GM21367 (cell line): ENCODE results near the gene TRIP10.
"Not testable (repeated sequence)": the region's sequence is repeated elsewhere in the genome, so short reads cannot be mapped to it uniquely, and the experiment has no call there.

Source experiments
- ATAC-seq: cut with Tn5 transposase; IDR thresholded peaks from one replicate; pipeline ENCODE4 v1.9.1; 2021; ENCODE audit not compliant: unreplicated experiment

Gene TRIP10

DNA sequence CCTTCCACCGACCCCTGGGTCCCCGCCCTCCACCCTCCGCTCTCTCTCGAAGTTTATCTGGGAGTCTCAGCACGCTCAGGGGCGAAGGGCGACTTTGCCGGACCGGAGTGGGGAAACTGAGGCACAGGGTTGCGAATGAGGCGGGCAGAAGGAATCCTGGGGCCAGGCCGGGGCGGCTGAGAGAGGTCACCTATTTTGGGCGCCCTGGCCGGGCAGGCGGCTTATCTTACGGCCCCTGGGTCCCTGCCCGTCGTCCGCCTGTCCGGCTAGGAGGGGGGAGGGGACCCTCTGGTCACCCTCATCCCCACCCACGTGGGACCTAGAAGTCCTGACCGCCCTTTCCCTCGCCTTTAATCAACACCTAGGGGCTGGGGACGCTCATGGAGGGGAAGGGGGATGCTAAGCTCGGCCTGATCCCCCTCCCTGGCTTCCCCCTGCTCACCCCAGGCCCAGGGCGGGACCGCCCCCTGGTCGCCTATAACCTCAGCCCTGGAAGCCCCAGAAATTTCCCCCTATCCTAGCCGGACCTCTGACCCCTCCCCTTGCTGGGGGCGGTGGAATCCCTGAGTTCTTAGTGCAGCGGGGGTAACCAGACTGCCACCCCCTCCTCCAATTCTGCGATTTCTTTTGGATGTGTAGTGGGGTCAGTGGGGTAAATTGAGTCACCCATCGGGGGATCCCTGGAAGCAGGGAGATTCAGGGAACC is 556 bp downstream of the TRIP10 start:
- no peak for ATAC-seq

DNA sequence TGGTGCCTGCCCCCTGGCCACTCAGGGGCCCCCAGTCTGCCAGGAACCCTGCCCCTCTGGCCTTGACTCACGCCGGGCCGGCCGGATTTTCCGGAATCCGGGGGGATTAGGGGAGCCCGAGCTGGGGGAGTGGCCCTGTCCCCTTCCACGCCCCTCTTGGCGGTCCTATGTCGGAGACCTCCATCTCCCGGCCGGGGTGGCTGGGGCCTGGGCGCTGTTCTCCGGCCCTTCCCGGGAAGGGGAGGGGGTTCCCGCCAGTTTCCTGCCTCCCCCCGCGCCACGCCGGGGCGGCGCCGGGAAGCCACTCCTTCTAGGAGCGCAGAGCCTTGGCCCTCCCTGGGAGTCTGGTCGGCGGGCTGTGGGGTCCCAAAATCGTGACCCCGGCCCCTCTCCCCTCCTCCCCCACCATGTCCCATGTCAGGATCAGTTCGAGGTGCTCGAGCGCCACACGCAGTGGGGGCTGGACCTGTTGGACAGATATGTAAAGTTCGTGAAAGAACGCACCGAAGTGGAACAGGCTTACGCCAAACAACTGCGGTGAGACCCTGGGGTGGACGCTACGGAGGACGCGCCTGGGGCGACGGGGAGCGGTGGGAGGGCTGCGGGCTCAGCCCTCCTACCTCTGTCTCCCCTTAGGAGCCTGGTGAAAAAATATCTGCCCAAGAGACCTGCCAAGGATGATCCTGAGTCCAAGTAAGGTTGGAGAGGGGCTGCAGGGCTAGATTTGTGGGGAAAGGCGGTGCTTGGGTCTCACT is 1.3 kb downstream of the TRIP10 start:
- ATAC-seq = no peak

DNA sequence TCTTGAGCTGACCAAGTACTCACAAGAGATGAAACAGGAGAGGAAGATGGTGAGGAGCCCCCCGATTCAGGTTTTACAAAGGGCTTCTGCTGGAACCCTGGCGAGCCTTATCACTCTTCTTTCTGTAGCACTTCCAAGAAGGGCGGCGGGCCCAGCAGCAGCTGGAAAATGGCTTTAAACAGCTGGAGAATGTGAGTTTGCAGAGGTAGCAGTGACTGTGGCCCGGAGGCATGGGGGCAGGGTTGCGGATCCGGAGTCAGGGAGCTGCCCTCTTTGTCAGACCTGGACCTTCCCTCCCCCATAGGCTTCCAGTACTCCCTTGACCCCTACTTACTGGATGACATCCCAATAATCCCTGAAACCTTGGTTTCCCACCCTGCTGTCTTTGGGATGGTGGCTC is 3.6 kb downstream of the TRIP10 start:
- no peak for ATAC-seq

DNA sequence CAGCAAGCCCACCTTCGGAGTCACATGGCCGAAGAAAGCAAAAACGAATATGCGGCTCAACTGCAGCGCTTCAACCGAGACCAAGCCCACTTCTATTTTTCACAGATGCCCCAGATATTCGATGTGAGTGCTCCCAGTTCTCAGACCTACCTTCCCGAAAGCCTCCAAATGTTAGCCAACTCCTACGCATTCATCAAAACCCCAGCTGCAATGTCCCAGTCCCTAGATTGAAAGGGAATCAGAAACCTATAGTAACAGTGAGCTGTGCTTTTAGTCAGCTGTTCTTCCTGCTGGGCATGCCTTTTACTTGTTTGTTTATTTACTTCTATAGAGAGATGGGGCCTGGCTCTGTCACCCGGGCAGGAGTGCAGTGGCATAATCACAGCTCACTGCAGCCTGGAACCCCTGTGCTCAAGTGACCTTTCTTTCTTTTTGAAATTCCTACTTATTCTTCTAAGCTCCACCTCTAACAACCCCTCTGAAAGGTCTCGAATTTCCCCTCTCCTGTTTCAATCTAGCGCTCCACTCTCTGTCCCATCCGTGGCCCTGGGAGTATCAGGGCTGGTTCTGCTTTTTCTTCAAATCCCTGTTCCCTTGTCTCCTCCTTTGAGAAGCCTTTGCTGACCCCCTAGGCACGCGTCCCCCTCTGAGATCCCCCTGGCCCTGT is 4.4 kb downstream of the TRIP10 start:
- no peak for ATAC-seq

DNA sequence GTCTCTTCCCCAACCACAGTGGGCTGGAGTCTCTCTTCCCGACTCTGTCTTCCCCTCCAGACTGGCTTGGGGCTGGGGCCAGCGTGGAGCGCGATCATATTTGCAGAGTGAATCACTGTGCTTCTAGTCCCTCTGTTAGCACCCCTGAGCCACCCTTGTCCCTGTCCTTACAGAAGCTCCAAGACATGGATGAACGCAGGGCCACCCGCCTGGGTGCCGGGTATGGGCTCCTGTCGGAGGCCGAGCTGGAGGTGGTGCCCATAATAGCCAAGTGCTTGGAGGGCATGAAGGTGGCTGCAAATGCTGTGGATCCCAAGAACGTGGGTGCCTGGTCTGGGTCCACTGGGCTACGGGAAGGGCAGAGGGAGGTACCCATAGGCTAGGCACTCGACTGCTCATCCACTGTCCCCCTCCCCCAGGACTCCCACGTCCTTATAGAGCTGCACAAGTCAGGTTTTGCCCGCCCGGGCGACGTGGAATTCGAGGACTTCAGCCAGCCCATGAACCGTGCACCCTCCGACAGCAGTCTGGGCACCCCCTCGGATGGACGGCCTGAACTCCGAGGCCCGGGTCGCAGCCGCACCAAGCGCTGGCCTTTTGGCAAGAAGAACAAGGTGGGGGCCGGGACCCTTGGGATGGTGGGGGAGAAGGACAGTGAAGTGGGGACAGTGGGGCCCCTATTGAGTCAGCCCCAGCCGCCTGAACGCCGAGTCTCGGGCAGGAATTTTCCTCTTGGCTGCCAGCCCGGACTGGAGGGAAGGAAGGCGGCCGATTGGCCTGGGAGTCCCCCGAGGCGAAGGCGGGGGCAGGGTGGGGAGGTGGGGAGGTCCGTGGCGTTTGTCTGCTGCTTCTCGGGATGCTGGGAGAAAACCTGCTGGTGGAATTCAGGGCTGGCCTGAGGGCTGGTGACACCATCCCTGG is 5.2 kb downstream of the TRIP10 start:
- ATAC-seq = no peak

DNA sequence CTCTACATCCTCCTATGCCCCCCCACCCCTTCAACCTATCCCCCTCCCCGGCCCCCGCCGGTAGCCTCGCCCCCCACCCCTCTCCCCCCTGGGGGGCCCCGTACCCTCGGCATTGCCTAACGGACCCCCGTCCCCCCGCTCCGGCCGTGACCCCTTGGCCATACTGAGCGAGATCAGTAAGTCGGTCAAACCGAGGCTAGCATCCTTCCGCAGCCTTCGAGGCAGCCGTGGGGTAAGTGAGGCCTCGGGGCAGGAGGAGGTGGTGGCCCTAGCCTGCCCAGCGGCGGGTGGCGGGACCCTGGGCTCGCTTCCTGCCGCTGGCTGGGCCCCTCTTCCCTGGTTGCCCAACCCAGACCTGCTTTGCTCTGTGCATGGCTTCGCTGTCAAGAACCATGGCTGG is 6.5 kb downstream of the TRIP10 start:
- no peak for ATAC-seq

DNA sequence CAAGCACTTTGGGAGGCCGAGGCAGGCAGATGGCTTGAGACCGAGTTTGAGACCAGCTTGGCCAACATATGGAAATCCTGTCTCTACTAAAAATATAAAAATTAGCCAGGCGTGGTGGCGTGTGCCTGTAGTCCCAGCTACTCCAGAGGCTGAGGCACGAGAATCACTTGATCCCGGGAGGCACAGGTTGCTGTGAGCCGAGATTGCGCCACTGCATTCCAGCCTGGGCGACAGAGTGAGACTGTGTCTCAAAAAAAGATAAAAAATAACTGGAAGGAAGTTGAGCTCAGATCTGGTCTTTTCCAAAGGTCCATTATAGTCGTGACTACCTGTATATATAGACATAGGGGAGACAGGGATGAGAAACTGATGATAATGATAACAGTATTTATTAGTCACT is 9.1 kb downstream of the TRIP10 start:
- ATAC-seq = not testable (repeated sequence)

DNA sequence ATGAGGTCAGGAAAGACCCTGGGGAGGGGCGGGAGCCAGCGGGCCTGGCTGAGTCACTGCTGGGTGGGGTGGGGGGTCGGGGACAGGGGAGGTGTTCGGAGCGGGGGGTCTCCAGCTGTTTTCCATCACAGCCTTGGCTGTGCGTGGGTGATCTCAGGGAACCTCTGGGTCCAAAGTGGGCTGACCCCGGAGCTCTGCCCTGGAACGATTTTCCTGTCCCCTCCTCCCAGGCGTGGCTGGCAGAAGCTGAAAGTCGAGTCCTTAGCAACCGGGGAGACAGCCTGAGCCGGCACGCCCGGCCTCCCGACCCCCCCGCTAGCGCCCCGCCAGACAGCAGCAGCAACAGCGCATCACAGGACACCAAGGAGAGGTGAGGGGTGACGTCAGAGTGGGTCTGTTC is 10.6 kb downstream of the TRIP10 start:
- ATAC-seq = no peak

DNA sequence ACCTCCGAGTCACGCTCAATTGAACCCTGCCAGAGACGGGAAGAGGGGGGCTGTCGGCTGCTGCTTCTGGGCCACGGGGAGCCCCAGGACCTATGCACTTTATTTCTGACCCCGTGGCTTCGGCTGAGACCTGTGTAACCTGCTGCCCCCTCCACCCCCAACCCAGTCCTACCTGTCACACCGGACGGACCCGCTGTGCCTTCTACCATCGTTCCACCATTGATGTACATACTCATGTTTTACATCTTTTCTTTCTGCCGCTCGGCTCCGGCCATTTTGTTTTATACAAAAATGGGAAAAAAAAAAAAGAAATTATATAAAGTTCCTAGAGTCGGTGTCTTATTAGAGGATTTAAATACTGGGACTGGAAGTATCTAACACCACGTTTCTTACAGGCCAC is 11.7 kb downstream of the TRIP10 start:
- no peak for ATAC-seq

DNA sequence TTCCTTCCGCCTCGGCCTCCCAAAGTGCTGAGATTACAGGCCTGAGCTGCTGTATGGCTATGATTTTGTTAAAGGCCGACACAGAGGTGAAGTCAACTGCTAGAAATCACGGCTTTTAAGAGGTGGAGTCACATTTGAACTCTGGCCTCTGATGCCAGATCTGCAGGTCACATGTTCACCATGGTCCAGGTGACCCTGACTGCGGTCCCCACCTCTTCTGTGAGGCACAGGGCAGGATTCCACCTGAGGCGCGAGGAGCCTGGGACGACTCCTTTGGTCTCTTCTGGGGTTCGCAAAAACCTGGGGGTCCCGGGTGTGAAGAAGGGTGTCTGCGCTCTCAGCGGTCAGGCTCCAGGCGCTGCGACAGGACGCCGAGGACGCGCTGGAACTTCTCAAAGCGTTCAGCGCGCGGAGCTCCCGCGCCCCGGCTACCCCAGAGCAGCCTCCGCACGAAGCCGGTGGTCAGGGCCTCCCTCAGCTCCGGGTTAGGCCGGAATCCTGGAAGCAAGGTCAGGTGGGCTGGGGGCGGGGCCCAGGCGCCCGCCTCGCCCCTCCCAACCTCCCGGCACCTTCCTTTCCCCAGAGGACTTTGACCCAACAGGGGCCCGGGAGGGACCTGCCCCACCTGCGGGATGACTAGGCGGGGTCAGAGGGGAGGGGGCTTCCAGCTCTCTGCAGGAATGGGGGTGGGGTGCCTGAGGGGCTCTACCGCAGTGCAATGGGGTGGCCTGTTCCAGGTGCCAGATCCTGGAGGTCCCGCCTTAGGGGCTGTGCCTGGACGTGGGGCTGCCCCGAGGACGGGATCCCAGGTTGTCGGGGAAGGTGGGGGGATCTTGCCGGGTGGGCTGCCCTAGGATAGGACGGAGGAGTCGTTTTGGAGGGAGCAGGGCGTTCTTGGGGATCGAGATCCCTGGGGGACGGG is 13.0 kb downstream of the TRIP10 start:
- no peak for ATAC-seq

DNA sequence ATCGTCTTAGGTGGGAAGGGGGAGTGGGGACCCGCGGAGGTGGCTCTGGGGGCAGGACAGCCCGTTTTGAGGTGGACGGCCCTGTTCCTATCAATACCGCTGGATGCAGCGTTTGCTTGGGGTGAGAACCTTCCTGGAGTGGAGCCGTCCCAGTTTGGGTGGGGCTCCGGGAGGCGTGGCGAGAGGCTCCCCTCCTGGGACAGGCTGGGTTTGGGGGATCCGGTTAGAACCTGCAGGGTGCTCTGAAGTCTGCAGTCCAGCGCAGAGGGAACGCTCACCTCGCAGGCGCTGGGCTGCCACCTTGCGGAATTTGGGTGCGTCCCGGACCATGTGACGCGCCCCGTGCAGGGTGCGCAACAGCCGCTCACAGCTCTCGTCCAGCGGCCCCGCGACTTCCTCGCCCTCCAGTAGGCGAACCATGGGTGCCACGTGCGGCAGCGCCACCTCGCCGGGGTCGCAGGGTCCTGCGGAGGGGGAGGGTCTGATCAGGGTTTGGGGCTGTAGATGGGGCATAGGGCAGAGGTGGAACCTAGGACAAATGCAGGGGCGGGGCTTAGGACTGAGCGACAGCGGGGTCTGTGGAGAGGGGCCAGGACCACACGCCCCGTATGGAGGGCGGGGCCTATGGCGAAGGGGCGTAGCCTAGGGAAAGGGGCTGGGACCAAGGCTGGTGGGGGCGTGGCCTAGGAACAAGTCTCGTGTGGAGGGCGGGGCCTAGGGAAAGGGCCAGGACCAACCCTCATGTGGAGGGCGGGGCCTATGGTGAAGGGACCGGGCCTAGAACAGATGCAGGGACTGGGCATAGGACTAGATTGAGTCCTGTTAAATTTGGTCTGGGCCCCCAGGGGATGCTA is 13.9 kb downstream of the TRIP10 start:
- ATAC-seq = peak; percentile 58

DNA sequence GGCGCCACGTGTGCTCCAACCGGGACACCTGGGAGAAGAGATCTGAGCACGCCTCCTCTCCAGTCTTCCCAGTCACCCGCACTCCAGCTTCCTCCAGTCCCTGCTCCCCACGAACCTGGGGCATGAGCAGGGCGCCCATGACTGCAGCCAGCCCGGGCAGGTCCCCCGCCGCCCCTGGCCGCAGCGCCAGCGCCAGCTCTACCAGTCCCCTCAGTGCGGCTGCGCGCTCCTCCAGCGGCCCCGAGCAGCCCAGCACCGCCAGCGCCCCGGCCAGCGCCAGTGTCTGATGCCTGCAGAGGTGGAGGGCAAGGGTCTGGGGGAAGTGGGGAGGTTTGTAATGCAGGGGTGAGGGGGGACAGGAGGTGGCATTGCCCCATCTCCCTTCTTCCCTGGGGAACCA is 14.7 kb downstream of the TRIP10 start:
- no peak for ATAC-seq

DNA sequence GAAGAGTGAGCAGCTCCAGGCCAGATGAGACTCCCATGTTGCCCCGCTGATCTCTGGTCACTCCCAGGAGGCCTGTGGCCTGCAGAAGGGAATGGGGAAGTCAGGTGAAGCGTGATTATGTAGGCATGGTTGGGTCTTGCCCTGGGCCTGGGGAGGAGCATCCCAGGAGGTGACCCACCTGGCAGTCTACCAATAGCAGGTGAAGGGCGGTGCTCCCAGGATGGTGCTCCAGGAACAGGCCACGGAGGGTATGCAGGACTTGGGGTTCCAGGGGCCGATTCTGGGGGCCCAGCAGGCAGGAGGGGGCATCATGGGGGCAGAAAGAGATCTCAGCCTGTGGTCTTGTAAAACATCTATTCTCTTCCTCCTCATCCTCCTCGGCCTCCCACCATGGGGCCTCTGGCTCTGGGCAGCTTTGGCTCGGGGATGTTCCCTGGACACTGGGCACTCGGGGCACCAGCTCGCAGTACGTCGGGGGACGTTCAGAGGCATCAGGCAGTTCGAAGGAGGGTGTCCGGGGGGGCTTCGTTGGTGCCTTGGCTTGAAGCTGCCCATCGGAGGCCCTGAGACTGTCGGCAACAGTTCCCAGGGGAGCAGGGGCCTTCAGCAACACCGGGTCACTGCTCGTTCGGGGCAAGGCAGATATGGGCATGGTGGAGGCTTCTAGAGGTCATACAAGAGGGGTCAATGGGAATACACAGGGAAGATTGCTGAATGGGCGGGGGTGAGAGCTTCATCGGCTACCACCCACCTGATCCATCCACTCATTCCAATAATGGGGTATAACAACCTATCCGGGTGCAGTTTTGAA is 15.4 kb downstream of the TRIP10 start:
- no peak for ATAC-seq

DNA sequence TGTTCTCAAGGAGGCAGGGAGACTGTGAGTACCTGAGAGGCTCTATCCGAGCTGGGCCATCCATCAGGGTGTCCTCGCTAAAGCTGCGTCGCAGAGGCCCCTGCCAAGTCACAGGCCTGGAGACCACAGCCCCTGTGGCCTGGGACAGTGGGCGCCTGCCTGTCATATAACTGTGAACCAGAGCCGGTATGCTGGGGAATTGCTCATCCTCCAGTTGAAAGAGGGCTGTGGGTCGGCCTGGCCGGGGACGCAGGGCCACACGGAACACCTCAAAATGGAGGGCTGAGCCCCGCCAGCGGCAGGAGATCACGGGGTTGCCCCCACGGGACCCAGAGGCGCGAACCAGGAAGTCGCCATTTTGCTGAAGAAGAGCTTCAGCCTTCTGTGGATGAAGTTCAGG is 21.1 kb downstream of the TRIP10 start:
- no peak for ATAC-seq

DNA sequence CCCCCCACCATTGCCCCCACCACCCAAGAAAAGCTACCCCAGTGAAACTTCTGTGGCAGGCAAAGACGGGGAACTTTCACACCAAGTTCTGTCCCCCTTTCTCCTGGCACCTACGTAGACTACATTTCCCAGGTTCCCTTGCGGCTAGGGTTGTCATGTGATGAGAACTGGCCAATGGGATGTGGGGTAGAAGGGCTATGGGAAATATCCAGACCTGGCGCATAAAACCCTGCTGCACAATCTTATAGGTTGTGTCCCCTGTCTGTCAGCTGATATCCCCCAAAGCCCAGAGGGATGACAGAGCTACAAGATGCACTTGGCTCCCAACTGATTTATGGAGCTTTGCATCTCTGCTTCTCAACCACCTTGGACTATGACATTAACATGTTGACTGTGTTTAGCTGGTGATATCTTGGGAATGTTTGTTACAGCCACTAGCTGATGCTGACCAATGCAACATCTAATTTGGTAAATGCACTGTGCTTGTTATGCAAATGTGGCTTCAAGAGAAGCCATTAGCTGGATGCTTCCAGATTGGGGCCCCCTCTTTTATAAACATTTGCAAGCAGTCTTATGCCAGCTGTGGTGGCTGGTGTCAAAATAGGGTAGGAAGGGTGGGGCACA is 21.7 kb downstream of the TRIP10 start:
- no peak for ATAC-seq

DNA sequence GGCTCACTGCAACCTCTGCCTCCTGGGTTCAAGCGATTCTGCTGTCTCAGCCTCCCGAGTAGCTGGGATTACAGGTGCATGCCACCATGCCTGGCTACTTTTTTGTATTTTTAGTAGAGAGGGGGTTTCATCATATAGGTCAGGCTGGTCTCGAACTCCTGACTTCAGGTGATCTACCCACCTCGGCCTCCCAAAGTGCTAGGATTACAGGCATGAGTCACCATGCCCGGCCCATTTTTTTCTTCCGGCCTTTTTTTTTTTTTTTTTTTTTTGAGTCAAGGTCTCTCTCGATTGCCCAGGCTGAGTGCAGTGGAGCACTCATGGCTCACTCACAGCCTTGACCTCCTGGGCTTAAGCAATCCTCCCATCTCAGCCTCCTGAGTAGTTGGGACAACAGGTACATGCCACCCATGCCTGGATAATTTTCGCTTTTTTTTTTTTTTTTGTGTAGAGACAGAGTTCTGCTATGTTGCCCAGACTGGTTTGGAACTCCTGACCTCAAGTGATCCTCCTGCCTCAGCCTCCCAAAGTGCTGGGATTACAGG is 22.8 kb downstream of the TRIP10 start:
- ATAC-seq = not testable (repeated sequence)

DNA sequence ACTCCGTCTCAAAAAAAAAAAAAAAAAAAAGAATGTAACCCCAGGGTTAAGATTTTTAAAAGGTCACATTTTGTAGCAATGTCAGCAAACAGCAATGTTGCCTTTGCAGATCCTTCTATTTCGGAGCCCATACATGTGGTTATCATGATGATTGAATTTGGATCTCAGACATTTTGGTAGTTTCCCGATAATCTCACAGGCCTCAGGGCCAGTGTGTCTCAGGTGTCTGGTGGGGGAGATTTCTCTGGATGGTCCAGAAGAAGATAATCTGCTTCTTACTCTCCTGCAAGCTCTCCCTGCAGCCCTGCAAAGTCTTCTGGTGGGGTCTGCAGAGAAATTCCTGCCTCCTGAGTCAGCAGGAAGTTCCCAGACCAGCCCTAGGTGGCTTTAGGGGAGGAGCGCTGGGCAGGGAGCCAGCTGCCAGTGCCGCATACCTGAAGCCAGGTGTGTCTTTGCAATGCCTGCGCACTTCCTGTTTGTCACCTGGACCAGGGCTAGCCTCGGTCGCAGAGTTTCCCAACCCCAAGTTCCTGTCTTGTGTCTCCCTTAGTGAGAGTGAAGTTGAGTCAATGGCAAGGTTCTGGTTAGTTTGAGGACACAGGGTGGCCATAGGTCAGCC is 26.4 kb downstream of the TRIP10 start:
- no peak for ATAC-seq
